GM19395 (cell line): ENCODE results near the gene ANKMY1.

Experiments used
- ATAC-seq: cut with Tn5 transposase; IDR thresholded peaks from one replicate; pipeline ENCODE4 v1.9.1; 2021; ENCODE audit warnings: mild to moderate bottlenecking, moderate library complexity; ENCODE audit not compliant: unreplicated experiment

ANKMY1 gene, protein sequence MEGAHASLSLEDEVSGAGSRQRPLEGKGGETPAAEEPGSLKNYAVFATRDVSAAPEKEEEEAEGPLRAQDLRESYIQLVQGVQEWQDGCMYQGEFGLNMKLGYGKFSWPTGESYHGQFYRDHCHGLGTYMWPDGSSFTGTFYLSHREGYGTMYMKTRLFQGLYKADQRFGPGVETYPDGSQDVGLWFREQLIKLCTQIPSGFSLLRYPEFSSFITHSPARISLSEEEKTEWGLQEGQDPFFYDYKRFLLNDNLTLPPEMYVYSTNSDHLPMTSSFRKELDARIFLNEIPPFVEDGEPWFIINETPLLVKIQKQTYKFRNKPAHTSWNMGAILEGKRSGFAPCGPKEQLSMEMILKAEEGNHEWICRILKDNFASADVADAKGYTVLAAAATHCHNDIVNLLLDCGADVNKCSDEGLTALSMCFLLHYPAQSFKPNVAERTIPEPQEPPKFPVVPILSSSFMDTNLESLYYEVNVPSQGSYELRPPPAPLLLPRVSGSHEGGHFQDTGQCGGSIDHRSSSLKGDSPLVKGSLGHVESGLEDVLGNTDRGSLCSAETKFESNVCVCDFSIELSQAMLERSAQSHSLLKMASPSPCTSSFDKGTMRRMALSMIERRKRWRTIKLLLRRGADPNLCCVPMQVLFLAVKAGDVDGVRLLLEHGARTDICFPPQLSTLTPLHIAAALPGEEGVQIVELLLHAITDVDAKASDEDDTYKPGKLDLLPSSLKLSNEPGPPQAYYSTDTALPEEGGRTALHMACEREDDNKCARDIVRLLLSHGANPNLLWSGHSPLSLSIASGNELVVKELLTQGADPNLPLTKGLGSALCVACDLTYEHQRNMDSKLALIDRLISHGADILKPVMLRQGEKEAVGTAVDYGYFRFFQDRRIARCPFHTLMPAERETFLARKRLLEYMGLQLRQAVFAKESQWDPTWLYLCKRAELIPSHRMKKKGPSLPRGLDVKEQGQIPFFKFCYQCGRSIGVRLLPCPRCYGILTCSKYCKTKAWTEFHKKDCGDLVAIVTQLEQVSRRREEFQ

DNA sequence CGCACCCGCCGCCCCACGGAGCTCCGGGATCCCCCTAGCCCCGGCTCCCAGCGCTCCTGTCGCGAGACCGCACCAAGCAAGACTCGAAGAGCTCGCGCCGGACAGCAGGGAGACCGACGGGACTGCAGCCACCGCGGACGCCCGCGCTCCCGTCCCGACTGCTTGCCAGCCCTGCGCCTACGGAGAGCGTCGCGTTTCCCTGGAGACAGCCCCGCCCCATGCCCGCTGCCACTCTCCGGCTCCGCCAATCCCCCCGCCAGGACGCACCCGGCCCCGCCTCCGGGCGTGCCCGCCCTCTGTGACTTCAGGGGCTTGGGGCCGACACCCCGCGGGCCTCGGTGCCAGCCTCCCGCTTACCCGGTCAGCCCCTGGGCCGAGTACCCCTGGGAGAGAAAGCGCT is at the start of gene ANKMY1:
TSS of gene ANKMY1 (minus strand) at position 181 of the 400 bp plus-strand sequence. CDS start 653 bp downstream, outside the sequence.
- no peak for ATAC-seq

GRCh38 chr2:240605867-240606743 is 48.3 kb upstream of the ANKMY1 start:
- ATAC-seq = no peak

DNA sequence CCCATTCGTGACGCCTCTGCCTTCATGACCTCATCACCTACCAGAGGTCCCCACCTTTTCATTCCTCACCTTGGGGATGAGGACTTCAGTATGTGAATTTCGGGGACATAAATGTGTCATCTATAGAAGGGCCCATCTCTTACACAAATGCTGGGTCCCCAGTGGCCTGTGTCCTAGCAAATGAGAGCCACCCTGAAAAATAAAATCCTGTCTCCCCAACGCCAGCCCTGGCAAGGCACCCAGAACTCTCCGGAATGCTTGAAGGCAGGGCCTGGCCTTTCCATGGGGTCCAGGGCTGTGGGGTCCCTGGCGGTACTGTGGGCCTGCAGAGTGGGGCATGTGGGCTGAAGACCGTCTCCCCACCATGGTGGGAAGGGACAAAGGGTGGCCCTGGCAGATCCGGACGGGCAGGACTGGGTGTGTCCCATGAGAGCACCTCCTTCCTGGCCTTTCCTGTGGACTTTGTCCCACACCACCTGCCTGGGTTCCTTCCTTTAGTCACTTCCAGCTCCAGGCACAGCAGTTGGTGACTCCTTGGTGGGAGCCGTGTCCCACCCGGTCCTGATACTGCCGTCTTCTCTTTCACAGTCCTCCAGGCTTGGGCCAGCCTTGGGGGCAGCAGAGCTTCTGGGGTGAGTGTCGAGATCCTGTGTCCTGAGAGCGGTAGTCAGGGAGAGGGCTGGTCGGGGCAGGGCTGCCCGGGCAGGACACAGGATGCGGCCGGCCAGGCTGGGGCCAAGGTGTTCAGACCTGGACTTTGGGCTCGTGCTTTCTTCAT is 47.3 kb upstream of the ANKMY1 start:
- ATAC-seq = no peak

GRCh38 chr2:240604291-240604938 is 46.6 kb upstream of the ANKMY1 start:
- no peak for ATAC-seq

DNA sequence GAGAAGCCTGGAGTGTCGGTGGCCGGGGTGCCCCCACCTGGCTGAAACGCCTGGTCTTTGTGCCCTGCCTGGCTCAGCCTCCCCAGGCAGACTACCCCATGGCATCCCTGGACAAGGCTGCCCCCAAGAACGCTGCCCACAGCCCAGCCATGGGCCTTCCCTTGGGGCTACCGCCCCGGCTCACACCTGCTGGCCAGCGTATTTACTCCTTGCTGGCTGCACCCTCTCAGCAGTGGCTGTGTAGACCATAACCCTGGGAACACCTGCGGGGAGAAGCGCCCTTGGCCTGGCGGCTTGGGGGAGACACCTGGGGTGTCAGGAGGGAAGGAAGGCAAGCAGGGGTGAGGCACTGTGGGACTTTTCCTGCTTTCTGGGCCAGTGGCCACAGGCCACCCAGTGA is 46.1 kb upstream of the ANKMY1 start:
- ATAC-seq = no peak

DNA sequence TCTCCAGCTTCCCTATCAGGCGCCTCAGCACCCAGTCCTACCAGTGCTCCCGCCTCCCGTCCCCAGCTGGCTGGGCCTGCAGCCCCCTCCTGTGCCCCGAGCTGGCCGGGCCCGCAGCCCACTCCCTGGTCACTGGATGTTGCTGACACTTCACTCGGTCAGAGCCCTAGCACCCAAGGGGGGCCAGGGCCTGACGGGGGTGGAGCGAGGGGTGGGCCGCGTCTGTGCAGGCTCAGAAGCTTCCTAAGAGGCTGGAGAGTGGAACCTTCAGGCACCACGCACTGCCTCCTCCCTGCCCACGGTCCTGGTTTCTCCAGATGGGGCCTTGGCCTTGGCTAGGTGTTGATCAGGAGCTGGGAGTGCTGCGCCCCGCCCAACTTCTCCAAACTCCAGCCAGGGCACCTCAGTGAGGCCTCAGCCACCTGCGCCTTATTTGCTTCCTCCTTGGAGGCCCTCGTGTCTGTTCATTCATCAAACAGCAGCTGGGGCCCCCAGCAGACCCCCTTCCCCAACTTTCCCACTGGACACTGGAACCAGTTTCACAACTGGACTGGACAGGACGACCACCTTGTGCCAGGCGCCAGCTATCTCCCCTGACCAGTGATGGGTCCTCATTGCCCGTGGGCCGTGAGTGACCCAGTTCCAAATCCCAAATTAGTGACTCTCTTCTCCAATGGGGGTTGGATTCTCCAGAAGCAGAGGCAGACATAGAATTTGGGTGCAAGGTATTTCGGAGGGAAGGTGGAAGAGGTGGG is 45.5 kb upstream of the ANKMY1 start:
- ATAC-seq = no peak

DNA sequence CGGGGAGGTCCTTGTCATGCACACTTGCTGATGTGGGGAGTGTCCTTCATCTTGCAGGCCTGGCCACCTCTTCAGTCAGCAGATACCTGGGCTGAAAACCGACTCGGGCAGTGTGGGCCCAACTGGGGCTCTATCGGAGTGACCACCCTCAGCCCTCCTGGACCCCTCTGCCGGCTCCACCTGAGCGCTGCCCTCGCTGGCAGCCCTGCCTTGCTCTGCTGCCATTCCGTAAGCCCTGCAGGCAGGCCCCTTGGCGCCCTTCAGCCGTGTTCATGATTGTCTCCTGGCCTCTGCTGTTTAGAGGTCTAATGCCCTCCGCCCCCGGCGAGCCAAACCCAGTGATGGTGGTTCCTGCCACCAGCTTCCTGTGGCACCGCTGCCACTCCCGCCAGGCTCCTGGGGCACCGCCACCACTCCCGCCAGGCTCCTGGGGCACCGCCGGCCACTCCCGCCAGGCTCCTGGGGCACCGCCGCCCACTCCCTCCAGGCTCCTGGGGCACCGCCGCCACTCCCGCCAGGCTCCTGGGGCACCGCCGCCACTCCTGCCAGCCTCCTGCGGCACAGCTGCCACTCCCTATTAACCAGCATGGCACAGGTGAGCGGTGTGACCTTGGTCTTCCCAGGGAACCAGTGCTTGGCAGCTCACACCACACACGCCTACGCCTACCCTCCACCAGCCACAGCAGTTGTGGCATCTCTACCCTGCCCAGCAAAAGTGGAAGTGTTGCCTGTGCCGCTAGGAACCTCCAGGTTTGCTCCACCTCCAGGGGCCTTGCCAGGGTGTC is 44.7 kb upstream of the ANKMY1 start:
- ATAC-seq = no peak

DNA sequence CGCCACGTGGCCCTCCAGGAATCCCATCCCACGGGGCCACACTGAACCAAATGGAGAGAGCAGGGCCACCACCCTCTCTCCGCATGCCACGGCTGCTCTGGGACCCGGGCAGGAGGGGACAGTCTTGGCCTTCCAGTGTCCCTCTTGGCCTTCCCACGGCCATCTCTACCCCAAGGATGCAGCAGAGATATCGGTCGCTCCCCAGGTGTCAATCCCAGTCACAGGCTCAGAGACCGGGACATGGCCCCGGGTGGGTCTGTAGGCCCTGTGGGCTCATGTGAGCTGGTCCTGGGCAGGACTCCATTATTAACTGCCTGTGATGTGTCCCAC is 44.0 kb upstream of the ANKMY1 start:
- ATAC-seq = no peak

- no peak for ATAC-seq
These were observed 43.5 kb upstream of the ANKMY1 start for GRCh38 chr2:240601061-240601830.

DNA sequence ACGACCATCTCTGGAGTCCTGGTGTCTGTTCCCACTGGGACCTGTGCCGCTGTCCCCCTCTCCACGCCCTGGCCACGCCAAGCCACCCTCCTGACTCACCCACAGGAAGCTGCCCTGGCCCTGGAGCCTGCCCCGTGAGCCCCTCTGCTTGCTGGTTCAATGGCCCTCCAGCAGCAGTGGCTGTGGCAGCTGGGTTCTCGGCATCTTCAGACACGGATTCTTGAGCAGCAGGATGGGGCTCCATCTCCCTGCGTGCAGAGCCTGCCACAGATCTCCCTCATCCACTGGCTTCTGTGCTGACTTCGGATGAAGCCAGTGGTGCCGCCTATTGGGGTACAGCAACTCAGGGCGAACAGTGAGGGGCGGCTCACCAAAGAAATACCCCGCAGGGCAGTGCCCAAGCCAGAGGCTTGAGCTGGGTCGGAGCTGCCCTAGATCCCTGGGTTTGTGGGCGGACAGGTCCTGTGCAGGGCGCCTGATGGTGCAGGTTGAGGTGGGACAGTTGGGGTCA is 42.7 kb upstream of the ANKMY1 start:
- ATAC-seq = no peak

GRCh38 chr2:240599141-240599583 is 41.4 kb upstream of the ANKMY1 start:
- ATAC-seq = no peak

DNA sequence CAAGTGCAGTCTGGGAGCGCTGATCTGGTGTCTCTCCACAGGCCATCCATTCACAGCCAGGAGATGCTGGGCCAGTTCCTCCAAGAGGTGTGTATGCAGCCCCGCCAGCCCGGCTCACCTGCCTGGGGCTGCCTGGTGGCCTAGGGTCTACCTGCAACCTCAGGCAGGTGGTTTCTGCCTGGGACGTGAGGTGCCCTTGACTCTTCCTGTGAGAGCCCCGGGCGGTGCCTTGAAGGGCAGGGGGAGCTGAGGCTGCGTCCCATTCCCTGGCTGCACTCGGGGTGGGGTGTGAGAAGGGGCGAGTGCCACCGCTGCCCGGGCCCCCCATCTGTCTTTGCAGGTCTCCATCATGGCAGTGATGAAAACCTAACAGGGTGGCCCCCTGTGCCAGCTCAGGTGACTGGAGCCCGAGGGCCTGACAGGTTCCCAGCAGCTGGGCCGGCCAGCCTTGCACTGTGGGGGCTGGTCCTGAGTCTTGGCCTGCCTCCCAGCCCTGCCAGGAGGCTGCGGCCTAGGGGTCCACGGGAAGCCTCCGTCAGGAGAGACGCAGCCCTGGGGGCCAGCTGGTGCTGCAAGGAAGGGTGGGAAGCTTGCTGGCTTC is 40.6 kb upstream of the ANKMY1 start:
- no peak for ATAC-seq

GRCh38 chr2:240597419-240598181 is 39.8 kb upstream of the ANKMY1 start:
- ATAC-seq = no peak

DNA sequence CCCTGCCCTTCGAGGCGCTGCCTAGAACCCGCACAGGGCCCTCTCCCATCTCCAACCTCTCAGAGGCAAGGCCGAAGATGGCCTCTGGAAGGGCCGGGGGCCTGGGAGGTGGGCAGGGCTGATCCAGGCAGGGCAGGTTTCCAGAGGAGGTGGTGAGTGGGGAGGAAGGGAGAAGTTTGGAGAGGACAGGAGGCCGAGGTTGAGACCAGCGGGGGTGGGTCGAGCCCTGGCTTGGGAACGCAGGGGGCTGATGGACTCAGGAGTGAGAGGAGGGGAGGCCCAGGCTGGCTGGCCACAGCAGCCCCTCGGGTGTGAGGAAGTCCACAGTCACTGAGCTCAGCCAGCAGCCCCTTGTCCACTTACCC is 39.2 kb upstream of the ANKMY1 start:
- ATAC-seq = no peak

GRCh38 chr2:240596491-240596931 is 38.7 kb upstream of the ANKMY1 start:
- no peak for ATAC-seq

DNA sequence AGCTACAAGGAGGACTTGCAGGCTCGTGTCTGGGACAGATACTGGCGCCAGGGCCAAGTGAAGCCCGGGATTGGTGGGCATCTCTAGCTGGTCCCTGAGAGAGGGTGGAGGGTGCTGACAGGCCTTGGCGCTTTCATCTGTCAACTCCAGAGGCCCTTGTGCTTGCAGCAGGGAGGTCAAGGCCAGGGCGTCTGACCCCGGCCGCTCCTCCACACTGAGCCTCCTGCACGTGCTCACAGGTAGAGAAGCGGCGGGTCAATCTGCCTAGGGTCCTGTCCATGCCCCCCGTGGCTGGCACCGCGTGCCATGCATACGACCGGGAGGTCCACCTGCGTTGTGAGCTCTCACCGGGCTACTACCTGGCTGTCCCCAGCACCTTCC is 38.3 kb upstream of the ANKMY1 start:
- no peak for ATAC-seq
